Osteoblast (primary cell): ENCODE measurements around the gene LGI2. TPM values are rescaled to one million over a fixed set of nuclear protein-coding genes. Genes with fewer than 3 reads are reported as not detected.

Experiments used
- DNase-seq: peaks from one replicate; pipeline ENCODE4 v3.0.0; 2011; ENCODE audit warnings: low spot score, mixed read lengths; ENCODE audit not compliant: insufficient read length; ENCODE audit errors: missing footprints
- H2AFZ ChIP-seq: 2 replicates; pipeline ENCODE4 v1.6.0; 2011; ENCODE audit warnings: mild to moderate bottlenecking, low read length
- H3K27ac ChIP-seq: 2 replicates; pipeline ENCODE4 v1.5.1; 2011; ENCODE audit warnings: mild to moderate bottlenecking, low read depth, low read length, moderate library complexity
- H3K27me3 ChIP-seq: 2 replicates; pipeline ENCODE4 v1.6.0; 2012; ENCODE audit warnings: mild to moderate bottlenecking, control low read depth, inconsistent platforms, low read length, moderate library complexity; ENCODE audit not compliant: insufficient read depth
- H3K36me3 ChIP-seq: 2 replicates; pipeline ENCODE4 v1.5.1; 2011; ENCODE audit warnings: mild to moderate bottlenecking, low read length, control low read depth, moderate library complexity; ENCODE audit not compliant: insufficient read depth
- H3K4me1 ChIP-seq: 2 replicates; pipeline ENCODE4 v1.5.1; 2011; ENCODE audit warnings: mild to moderate bottlenecking, low read length, control low read depth, moderate library complexity; ENCODE audit not compliant: insufficient read depth
- H3K4me2 ChIP-seq: 2 replicates; pipeline ENCODE4 v1.6.0; 2011; ENCODE audit warnings: mild to moderate bottlenecking, low read length; ENCODE audit not compliant: insufficient read depth
- H3K4me3 ChIP-seq: fragments of 200-600 bp; sonication (generic); 3 replicates; pipeline ENCODE4 v1.5.1; 2012; ENCODE audit warnings: mild to moderate bottlenecking, low read length, inconsistent platforms; ENCODE audit not compliant: insufficient read depth
- H3K79me2 ChIP-seq: 2 replicates; pipeline ENCODE4 v1.6.0; 2012; ENCODE audit warnings: mild to moderate bottlenecking, low read length, control low read depth, inconsistent platforms; ENCODE audit not compliant: insufficient read depth
- H3K9me3 ChIP-seq: 2 replicates; pipeline ENCODE4 v1.5.1; 2011; ENCODE audit warnings: low read depth, low read length, control low read depth
- H4K20me1 ChIP-seq: 2 replicates; pipeline ENCODE4 v1.6.0; 2012; ENCODE audit warnings: mild to moderate bottlenecking, low read length, control low read depth; ENCODE audit not compliant: insufficient read depth
- total RNA-seq: library from RNA; depleted of rRNA; stranded (reverse); fragments of >200 nt; gene quantifications from 2 replicates; pipeline ENCODE4 v1.2.3, GENCODE V29; 2012
- TF ChIP-seq, protein P1 (sequence below): IDR thresholded peaks from 2 replicates; pipeline ENCODE4 v1.5.1; 2011; ENCODE audit warnings: mild to moderate bottlenecking, low read depth, low read length, moderate library complexity; ENCODE audit errors: extremely low read depth

Gene LGI2
- total RNA-seq, 1 donor = under 0.01 TPM

DNA sequence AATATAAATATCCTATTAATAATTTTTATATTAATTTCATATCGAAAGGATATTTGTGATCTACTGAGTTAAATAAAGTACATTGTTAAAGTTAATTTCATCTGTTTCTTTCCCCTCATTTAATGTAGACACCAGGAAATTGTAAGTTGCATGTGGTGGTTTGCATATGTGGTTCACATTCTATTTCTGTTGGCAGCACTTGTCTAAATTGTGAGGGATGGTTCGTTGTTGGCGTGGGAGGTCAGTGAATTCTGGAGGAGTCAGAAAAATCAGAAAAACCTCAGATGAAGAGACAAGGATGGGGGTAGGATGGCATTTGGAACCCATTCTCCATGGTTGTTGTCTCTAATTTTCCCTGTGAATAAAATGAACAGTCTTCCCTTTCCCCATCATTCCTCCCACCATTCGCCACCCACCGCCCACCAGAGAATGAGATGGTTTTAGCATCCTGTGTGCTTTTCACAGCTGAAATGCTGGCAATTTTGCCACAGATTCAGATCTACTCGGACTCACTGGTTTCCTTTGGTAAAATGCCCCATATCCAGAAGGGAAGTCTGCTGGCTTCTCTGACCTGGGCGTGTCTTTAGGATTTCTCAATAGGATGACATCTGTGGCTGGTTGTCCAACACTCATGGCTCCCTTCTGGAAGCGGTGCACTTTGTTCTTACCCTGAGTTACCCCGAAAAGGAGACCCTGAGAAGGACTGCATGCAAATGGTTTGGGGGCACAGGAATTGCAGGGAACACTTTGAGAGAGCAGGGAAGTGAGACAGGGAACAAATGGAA is 52.3 kb downstream of the LGI2 start:
- H3K4me1 ChIP-seq = peaks cover 16% of the 10 kb centered on the region
- peak overlapping the region; percentile 38 for H3K4me3 ChIP-seq
- H3K4me2 ChIP-seq = peak overlapping the region; percentile 47
- no peaks in the 10 kb centered on the region for H4K20me1 ChIP-seq
- peak overlapping the region; percentile 1 for H2AFZ ChIP-seq
- peaks cover 20% of the 10 kb centered on the region for H3K27me3 ChIP-seq
- H3K79me2 ChIP-seq = no peaks in the 10 kb centered on the region
- no peak overlapping the region for H3K27ac ChIP-seq
- TF ChIP-seq, protein P1, sequence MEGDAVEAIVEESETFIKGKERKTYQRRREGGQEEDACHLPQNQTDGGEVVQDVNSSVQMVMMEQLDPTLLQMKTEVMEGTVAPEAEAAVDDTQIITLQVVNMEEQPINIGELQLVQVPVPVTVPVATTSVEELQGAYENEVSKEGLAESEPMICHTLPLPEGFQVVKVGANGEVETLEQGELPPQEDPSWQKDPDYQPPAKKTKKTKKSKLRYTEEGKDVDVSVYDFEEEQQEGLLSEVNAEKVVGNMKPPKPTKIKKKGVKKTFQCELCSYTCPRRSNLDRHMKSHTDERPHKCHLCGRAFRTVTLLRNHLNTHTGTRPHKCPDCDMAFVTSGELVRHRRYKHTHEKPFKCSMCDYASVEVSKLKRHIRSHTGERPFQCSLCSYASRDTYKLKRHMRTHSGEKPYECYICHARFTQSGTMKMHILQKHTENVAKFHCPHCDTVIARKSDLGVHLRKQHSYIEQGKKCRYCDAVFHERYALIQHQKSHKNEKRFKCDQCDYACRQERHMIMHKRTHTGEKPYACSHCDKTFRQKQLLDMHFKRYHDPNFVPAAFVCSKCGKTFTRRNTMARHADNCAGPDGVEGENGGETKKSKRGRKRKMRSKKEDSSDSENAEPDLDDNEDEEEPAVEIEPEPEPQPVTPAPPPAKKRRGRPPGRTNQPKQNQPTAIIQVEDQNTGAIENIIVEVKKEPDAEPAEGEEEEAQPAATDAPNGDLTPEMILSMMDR = no peak
- no peaks in the 10 kb centered on the region for H3K36me3 ChIP-seq
- no peaks in the 10 kb centered on the region for H3K9me3 ChIP-seq
- peak; percentile 31 for DNase-seq

DNA sequence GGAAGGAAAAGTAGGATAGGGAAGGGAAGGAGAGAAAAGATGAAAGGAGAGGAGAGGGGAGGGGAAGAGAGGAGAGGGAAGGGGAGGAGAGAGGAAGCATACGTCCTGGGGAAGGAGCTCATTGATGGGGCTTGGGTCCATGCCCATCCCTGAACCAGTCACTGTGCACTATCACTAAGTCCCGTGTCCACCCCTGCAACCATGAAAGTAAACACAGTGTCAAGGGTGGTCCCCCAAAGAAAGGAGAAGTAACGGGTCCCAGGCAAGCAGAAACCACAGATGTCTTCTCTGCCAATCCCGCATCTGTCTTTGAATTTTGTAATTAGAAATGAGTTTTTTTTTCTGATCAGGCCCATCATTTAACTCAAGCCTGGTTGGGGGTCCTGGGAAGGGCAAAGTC is 55.2 kb downstream of the LGI2 start:
- Histone ChIP-seq H3K4me3 (no peak overlapping the region), H3K9me3 (no peaks in the 10 kb centered on the region), H3K27me3 (peaks cover 20% of the 10 kb centered on the region), H3K4me2 (no peak overlapping the region), H4K20me1 (no peaks in the 10 kb centered on the region), H3K27ac (no peak overlapping the region), H3K36me3 (no peaks in the 10 kb centered on the region), H3K4me1 (peaks cover 17% of the 10 kb centered on the region), H2AFZ (no peak overlapping the region), H3K79me2 (no peaks in the 10 kb centered on the region)
- DNase-seq = no peak
- TF ChIP-seq, protein P1 = no peak

DNA sequence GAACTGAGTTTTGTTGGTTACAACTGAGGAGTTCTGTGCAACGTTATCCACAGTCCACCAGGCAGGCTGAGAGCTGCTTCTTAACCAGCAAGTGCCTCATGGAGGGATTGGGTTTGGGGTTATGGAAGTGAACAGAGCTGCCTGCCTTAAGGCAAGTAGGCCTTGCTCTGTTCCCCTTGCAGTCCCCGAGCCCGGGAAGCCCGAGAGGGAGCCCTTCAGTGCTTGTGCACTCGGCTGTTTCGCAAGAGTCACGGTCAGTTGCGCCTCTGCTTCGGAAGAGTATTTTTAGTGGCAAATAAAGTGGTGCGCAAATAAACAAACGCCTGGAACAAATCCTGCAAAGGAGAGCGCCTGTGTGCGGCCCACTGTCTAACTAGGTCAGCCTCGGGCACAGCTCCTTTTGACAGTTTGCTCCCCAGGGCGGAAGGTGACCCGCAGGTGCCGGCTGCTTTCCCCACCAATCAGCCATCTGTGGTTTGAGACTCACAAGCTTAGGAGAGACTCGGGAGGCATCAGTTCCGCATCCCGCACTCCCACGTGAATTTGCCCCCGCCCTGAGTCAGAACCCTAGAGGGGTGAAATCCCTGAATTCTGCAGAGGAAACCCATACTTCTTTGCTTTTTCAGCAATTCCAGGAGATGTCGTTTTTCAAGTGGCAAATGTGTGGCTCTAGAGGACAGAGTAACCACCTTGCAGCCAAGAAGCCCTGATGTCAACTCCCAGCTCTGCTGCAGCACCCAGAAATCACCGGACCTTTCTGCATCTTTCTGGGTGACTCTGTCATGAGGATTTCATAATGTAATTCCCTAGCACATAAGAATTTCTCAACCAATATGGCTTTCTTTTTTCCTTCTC is 56.8 kb downstream of the LGI2 start:
- TF ChIP-seq, protein P1 = no peak
- no peak overlapping the region for H3K4me2 ChIP-seq
- no peak overlapping the region for H2AFZ ChIP-seq

DNA sequence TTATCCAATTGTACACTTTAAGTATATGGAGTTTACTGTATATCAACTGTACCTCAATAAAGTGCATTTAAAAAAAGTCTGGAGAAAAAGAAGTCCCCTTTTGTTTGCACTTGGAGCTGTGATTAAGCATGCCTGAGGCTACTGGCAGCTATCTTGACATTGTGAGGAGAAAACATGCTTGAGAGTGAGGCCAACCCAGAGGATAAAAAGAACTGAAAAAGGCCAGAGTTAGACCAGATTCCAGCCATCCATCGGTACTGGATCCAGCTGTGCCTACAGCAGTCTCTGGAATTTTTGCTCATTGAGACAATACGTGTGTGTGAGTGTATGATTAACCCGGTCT is 57.4 kb downstream of the LGI2 start:
- Histone ChIP-seq H4K20me1 (no peaks in the 10 kb centered on the region), H3K36me3 (no peaks in the 10 kb centered on the region), H3K4me3 (no peak overlapping the region), H3K4me2 (no peak overlapping the region), H3K27ac (no peak overlapping the region), H3K9me3 (no peaks in the 10 kb centered on the region), H3K79me2 (no peaks in the 10 kb centered on the region), H3K4me1 (peaks cover 3% of the 10 kb centered on the region), H3K27me3 (peaks cover 20% of the 10 kb centered on the region), H2AFZ (no peak overlapping the region)
- TF ChIP-seq, protein P1 = no peak
- DNase-seq = peak; percentile 43

More for the DNA sequence above, 56.8 kb downstream of the LGI2 start:
- H4K20me1 ChIP-seq = no peaks in the 10 kb centered on the region
- H3K27ac ChIP-seq = no peak overlapping the region
- no peaks in the 10 kb centered on the region for H3K36me3 ChIP-seq
- peaks cover 20% of the 10 kb centered on the region for H3K27me3 ChIP-seq
- H3K9me3 ChIP-seq = no peaks in the 10 kb centered on the region
- H3K4me1 ChIP-seq = peaks cover 9% of the 10 kb centered on the region
- no peak for DNase-seq
- H3K79me2 ChIP-seq = no peaks in the 10 kb centered on the region
- H3K4me3 ChIP-seq = no peak overlapping the region
